Ascending aorta (tissue), 2 donors: ENCODE data around the gene NREP. TPM values are rescaled to one million over a fixed set of nuclear protein-coding genes. Genes with fewer than 3 reads are reported as not detected.

Source experiments
- DNase-seq, 2 donors: peaks; one replicate each; pipeline ENCODE4 v3.0.0-alpha.2; 2019; ENCODE audit warnings: low spot score in 2 of 2
- H3K27ac ChIP-seq, 2 donors: fragments of 200-600 bp; sonication (generic); one replicate each; pipeline ENCODE4 v1.5.1; 2016 to 2017; ENCODE audit warnings: mild to moderate bottlenecking in 1 of 2
- H3K27me3 ChIP-seq: fragments of 200-600 bp; sonication (generic); one replicate; pipeline ENCODE4 v1.5.1; 2017
- H3K36me3 ChIP-seq, 2 donors: fragments of 200-600 bp; sonication (generic); one replicate each; pipeline ENCODE4 v1.5.1; 2016
- H3K4me1 ChIP-seq, 2 donors: fragments of 200-600 bp; sonication (generic); one replicate each; pipeline ENCODE4 v1.5.1; 2016 to 2017; ENCODE audit warnings: mild to moderate bottlenecking in 1 of 2
- H3K4me3 ChIP-seq, 2 donors: fragments of 200-600 bp; sonication (generic); one replicate each; pipeline ENCODE4 v1.5.1; 2016 to 2017; ENCODE audit warnings: mild to moderate bottlenecking in 1 of 2
- H3K9me3 ChIP-seq, 2 donors: fragments of 200-600 bp; sonication (generic); one replicate each; pipeline ENCODE4 v1.5.1; 2016
- intact Hi-C: fragments of 100-400 bp; cut with DNase I; formaldehyde crosslinking; loops from one replicate; pipeline ENCODE4 v1.15.1; 2023
- total RNA-seq: library from RNA; depleted of rRNA; stranded (reverse); fragments of >200 nt; gene quantifications from one replicate; pipeline ENCODE4 v1.1.0, GENCODE V29; 2016
- TF ChIP-seq, protein P1 (sequence below), 3 experiments: fragments of 200-600 bp in 2 of 3; fragments of 450-650 bp in 1 of 3; sonication (generic) in 2 of 3; IDR thresholded peaks; one replicate each; pipeline ENCODE4 v1.5.1; 2016 to 2019; ENCODE audit warnings: antibody characterized with exemption in 3 of 3, mild to moderate bottlenecking in 1 of 3, moderate library complexity in 1 of 3

NREP gene, protein sequence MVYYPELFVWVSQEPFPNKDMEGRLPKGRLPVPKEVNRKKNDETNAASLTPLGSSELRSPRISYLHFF
- 15.3 TPM for total RNA-seq

DNA sequence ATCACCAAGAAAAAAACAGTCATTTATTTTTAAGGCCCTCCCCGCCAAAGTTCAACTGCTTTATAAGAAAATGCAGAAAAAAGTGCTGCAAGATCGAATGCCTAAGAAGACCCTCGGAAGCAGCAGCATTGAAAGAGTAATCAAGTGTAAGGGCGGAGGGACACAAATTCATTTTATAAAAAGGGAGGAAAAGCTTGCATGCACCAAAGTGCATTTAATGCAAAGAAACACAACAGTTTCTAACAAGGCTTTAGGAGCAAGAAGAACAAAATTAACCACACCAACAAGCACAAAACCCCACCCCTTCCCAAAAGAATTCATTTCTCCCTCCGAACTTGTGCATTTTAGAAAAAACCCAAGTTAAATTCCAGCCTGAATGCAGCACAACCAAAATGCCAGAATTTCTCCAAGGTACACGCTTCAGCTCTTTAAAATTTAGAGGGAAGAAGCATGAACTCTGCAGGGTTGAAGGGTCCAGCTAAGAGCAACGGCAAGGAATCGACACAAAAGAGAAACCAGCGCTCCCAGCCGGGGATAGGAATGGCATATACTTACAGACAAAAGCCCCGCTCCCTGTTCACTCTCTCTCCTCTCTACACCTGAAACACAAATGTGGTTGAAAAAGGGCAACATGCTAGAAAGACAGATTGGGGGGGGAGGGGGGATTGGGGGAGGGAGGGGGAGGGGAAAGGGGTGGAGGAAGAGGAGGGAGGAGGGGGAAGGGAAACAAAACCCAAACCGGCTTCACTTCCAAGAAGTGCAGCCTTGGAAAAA lies at the start of gene NREP:
Gene NREP (minus strand): TSS at position 614 of the 774 bp plus-strand sequence. CDS start 1,422 bp downstream, outside the sequence.
- Histone ChIP-seq H3K27ac (peak within 1 kb of the TSS; percentile 59 to 76), H3K9me3 (no peaks in the 10 kb centered on the region), H3K36me3 (no peaks in the 10 kb centered on the region), H3K4me3 (peak within 1 kb of the TSS; percentile 50 to 72), H3K4me1 (peaks cover 0 to 14% of the 10 kb centered on the region in 2 donors), H3K27me3 (no peaks in the 10 kb centered on the region)
- TF ChIP-seq, protein P1, sequence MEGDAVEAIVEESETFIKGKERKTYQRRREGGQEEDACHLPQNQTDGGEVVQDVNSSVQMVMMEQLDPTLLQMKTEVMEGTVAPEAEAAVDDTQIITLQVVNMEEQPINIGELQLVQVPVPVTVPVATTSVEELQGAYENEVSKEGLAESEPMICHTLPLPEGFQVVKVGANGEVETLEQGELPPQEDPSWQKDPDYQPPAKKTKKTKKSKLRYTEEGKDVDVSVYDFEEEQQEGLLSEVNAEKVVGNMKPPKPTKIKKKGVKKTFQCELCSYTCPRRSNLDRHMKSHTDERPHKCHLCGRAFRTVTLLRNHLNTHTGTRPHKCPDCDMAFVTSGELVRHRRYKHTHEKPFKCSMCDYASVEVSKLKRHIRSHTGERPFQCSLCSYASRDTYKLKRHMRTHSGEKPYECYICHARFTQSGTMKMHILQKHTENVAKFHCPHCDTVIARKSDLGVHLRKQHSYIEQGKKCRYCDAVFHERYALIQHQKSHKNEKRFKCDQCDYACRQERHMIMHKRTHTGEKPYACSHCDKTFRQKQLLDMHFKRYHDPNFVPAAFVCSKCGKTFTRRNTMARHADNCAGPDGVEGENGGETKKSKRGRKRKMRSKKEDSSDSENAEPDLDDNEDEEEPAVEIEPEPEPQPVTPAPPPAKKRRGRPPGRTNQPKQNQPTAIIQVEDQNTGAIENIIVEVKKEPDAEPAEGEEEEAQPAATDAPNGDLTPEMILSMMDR (IDR thresholded peaks at IDR 0.05), result no peak
- intact Hi-C loops, result loop anchor here (2.0 to 5.0 kb wide), 4 partner anchors 102 to 391 kb away; partner anchors contain the start of gene STARD4
- no peak for DNase-seq

DNA sequence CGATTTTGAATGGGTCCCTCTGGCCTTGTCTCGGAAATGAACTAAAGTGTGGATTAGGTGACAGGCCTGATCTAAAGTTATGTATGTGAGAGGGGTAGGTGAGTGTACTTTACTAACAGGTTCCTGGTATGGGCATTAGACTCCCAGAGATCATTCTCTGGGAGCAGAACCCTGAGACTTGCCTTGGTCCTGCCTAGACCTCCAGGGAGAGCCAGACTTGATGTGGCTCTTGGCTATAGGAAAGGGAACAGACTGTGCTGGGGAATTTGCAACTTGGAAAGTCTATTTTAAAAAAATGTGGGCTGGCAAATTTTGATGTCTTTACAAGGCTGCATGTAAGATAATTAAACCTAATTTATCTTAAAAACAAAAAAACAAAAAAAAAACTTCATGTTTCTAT lies 49.8 kb upstream of the NREP start:
- H3K36me3 ChIP-seq, result no peaks in the 10 kb centered on the region
- DNase-seq, result no peak
- no peak overlapping the region for H3K4me3 ChIP-seq
- H3K27me3 ChIP-seq, result no peaks in the 10 kb centered on the region
- TF ChIP-seq, protein P1 (IDR thresholded peaks at IDR 0.05), result no peak
- H3K27ac ChIP-seq, result peak overlapping the region; percentile 43 to 60
- peaks cover 0 to 2% of the 10 kb centered on the region in 2 donors for H3K4me1 ChIP-seq
- no peaks in the 10 kb centered on the region for H3K9me3 ChIP-seq
- intact Hi-C loops, result no loop called here

DNA sequence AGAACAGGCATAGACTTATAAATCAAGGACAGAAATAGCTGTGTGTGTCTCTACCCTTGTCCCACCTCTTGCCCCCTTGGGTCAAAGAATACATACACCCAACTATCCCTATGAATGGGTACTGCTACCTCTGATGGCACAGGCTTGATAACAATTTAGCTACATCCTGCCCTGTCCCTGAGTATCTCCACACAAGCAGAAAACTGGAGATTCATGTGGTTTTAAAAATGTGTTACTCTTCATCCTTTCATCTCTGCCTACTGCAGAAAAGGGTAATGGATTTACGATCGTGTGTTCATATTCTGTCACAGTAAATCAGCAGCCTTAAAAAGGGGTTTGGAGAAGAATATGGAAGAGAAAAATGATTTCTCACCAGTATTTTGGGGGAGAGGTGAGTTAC lies 49.2 kb upstream of the NREP start:
- no peaks in the 10 kb centered on the region for H3K36me3 ChIP-seq
- H3K27me3 ChIP-seq, result no peaks in the 10 kb centered on the region
- intact Hi-C loops, result no loop called here
- H3K9me3 ChIP-seq, result no peaks in the 10 kb centered on the region
- no peak overlapping the region for H3K4me3 ChIP-seq
- TF ChIP-seq, protein P1 (IDR thresholded peaks at IDR 0.05), result no peak
- no peak for DNase-seq
- peak overlapping the region in 1 of 2 donors; percentile 60 for H3K27ac ChIP-seq
- peaks cover 0 to 2% of the 10 kb centered on the region in 2 donors for H3K4me1 ChIP-seq

DNA sequence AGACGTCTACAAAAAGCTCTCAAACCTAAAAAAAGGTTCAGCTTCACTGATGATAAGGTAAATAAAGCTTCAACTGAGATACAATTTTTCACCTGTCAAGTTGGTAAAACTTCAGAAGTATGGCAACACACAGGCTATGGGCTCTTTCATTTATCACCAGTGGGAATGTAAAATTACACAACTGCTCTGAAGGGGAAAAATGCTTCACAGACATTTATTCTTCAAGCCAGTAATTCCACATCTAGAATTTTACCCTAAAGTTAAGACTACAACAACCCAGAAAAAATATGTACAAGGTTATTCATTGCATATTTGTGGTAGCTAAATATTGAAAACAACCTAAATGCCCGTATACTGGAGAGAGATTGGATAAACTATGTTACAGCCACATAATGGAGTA lies 48.1 kb upstream of the NREP start:
- H3K4me1 ChIP-seq, result peaks cover 0 to 2% of the 10 kb centered on the region in 2 donors
- no peaks in the 10 kb centered on the region for H3K36me3 ChIP-seq
- TF ChIP-seq, protein P1 (IDR thresholded peaks at IDR 0.05), result no peak
- intact Hi-C loops, result no loop called here
- no peak overlapping the region for H3K27ac ChIP-seq
- no peak for DNase-seq
- no peak overlapping the region for H3K4me3 ChIP-seq
- H3K9me3 ChIP-seq, result no peaks in the 10 kb centered on the region
- no peaks in the 10 kb centered on the region for H3K27me3 ChIP-seq

DNA sequence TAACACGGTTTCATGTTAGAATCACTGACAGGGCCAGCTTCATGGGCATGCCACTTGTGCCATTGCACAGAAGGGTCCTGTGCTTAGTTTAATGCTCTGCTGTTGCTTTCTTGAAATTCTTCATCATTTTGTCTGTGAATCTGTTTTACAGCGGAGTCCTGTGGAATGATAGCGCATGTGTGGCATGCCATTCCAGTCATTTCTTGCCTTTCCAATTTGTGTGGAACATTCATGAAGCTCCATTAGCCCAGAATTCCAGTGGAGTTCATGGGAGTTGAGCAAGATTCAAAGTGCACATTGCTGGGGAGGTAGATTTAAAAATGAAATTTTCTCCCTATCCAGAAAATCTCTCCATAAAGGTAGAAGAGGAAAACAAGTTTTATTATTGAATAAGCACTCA lies 43.4 kb upstream of the NREP start:
- Histone ChIP-seq H3K4me1 (no peaks in the 10 kb centered on the region), H3K36me3 (no peaks in the 10 kb centered on the region), H3K27me3 (no peaks in the 10 kb centered on the region), H3K9me3 (no peaks in the 10 kb centered on the region), H3K27ac (no peak overlapping the region), H3K4me3 (no peak overlapping the region)
- intact Hi-C loops, result no loop called here
- no peak for DNase-seq
- TF ChIP-seq, protein P1 (IDR thresholded peaks at IDR 0.05), result no peak
